Neural crest cell (in vitro differentiated cells): ENCODE results near the gene HSPB9. TPM values are rescaled to one million over a fixed set of nuclear protein-coding genes. Genes with fewer than 3 reads are reported as not detected.

Experiments
- DNase-seq: peaks from one replicate; pipeline ENCODE4 v3.0.0; 2021; ENCODE audit warnings: low read depth, mixed read lengths, low spot score
- H3K27ac Mint-ChIP-seq: one replicate; pipeline ENCODE4 v1.8.0; 2021; ENCODE audit warnings: mild to moderate bottlenecking, mixed read lengths; ENCODE audit not compliant: unreplicated experiment
- H3K27me3 Mint-ChIP-seq: 2 replicates; pipeline ENCODE4 v1.8.0; 2021; ENCODE audit warnings: low read depth, mild to moderate bottlenecking, mixed read lengths
- H3K36me3 Mint-ChIP-seq: 2 replicates; pipeline ENCODE4 v1.8.0; 2021; ENCODE audit warnings: low read depth, mild to moderate bottlenecking, mixed read lengths
- H3K4me1 Mint-ChIP-seq: 2 replicates; pipeline ENCODE4 v1.8.0; 2021; ENCODE audit warnings: mixed read lengths
- H3K4me3 Mint-ChIP-seq: one replicate; pipeline ENCODE4 v1.8.0; 2021; ENCODE audit warnings: mild to moderate bottlenecking, mixed read lengths
- H3K9me3 Mint-ChIP-seq: 2 replicates; pipeline ENCODE4 v1.8.0; 2021; ENCODE audit warnings: mixed read lengths
- CTCF ChIP-seq: fragments of 200-600 bp; sonication (generic); conservative IDR thresholded peaks from 2 replicates; pipeline ENCODE4 v1.5.0; 2021; ENCODE audit warnings: antibody characterized with exemption, mild to moderate bottlenecking
- total RNA-seq: library from RNA; stranded (reverse); gene quantifications from 2 replicates; pipeline ENCODE4 v1.2.1, GENCODE V29; 2021

The HSPB9 gene
- total RNA-seq, 1 donor from 2014 or later = 0.40 TPM

- peak; percentile 87 for TF ChIP-seq CTCF
- H3K4me3 Mint-ChIP-seq = peak overlapping the region; percentile 70
Measured at GRCh38 chr17:42116705-42117396, 5.8 kb upstream of the HSPB9 start.

DNA sequence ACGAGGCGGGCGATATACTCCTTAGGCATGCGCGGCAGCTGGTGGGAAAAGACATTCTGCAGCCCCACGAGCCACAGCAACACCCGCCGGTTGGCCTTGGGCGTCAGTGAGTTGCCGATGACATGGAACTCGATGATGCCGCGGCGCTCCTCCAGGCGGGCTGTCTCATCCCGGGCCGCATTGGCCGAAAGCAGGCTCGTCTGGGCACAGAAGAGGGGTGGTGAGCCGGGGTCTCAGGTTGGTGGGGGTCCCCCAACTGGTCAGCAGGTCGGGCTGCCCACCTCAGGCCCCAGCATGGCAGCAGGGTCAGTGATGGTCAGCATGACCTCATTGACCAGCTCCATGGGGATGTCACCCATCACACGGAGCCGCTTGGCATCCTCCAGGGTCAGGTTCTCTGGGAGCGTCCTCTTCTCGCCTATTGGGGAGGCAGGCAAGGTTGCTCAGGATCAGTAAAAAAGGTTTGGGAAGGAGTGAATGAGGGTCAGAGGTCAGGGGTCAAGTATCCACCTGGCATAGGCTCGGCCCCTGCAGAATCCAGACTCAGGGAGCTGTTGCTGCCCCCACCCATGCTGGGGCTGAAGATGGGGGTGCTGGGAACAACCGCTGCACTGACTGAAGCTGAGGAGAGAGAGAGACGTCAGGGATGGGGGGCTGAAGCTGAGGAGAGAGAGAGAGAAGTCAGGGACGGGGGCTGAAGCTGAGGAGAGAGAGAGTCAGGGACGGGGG is 5.0 kb upstream of the HSPB9 start:
- H3K27me3 Mint-ChIP-seq = no peaks in the 10 kb centered on the region
- H3K36me3 Mint-ChIP-seq = no peaks in the 10 kb centered on the region
- H3K27ac Mint-ChIP-seq = no peak overlapping the region
- peak overlapping the region; percentile 67 for H3K4me3 Mint-ChIP-seq
- DNase-seq = no peak
- TF ChIP-seq CTCF = no peak
- H3K9me3 Mint-ChIP-seq = no peaks in the 10 kb centered on the region
- peaks cover 21% of the 10 kb centered on the region for H3K4me1 Mint-ChIP-seq

More at GRCh38 chr17:42116705-42117396, 5.8 kb upstream of the HSPB9 start:
- H3K4me1 Mint-ChIP-seq = peaks cover 16% of the 10 kb centered on the region
- no peaks in the 10 kb centered on the region for H3K36me3 Mint-ChIP-seq
- no peaks in the 10 kb centered on the region for H3K9me3 Mint-ChIP-seq
- peak; percentile 77 for DNase-seq
- H3K27me3 Mint-ChIP-seq = no peaks in the 10 kb centered on the region
- no peak overlapping the region for H3K27ac Mint-ChIP-seq

- no peaks in the 10 kb centered on the region for H3K9me3 Mint-ChIP-seq
- H3K27ac Mint-ChIP-seq = no peak overlapping the region
- no peaks in the 10 kb centered on the region for H3K27me3 Mint-ChIP-seq
Measured at GRCh38 chr17:42118126-42118510, 4.5 kb upstream of the HSPB9 start.

DNA sequence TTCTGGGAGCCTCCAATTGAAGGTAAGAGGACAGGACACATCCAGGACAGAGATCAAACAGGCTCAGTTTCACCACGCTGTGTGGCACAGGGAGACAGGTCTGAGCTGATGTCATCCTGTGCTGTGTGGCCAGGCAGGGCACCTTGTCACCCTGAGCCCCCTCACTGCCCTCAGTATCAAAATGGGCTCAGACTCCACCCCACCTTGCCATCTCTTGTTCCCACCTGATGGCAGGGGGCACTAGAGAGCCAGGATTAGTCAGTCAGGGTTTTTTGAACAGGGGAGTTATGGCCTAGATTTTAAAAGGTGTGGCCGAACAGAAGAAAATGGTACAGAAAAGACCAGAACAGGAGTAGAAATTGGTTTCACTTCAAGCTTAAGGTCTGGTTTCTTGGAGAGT is 4.1 kb upstream of the HSPB9 start:
- no peak for DNase-seq

More at GRCh38 chr17:42118126-42118510, 4.5 kb upstream of the HSPB9 start:
- no peak for DNase-seq
- Mint-ChIP-seq H3K4me3 (peak overlapping the region; percentile 77), H3K36me3 (peaks cover under 1% of the 10 kb centered on the region), H3K4me1 (peaks cover 21% of the 10 kb centered on the region)
- no peak for TF ChIP-seq CTCF

DNA sequence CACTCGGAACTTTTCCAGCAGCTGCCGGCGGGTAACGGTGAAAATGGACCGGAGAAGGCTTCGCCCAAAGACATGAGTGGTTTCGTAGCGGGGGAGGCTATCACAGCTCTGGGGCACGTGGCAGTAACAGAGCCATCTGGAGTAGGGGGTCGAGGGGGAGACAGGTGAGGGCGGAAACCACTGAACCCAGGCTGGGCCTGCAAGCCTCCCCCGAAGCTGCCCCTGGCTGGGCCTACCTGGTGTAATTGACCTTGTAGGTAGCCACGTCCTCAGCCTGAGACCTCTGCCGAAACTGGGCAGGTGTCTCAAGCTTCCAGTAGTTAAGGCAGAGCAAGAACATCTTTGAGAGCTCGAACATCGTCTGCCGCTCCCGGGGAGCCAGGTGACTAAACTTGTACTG is 3.3 kb upstream of the HSPB9 start:
- Mint-ChIP-seq H3K27me3 (no peaks in the 10 kb centered on the region), H3K4me3 (peak overlapping the region; percentile 77), H3K36me3 (peaks cover 2% of the 10 kb centered on the region), H3K4me1 (peaks cover 21% of the 10 kb centered on the region), H3K27ac (no peak overlapping the region), H3K9me3 (no peaks in the 10 kb centered on the region)
- no peak for DNase-seq
- TF ChIP-seq CTCF = no peak

More for the DNA sequence above, 4.1 kb upstream of the HSPB9 start:
- no peaks in the 10 kb centered on the region for H3K9me3 Mint-ChIP-seq
- no peak overlapping the region for H3K27ac Mint-ChIP-seq
- H3K4me3 Mint-ChIP-seq = peak overlapping the region; percentile 77
- H3K4me1 Mint-ChIP-seq = peaks cover 21% of the 10 kb centered on the region
- H3K27me3 Mint-ChIP-seq = no peaks in the 10 kb centered on the region
- peak; percentile 47 for TF ChIP-seq CTCF
- peaks cover 2% of the 10 kb centered on the region for H3K36me3 Mint-ChIP-seq
